Measurements from ENCODE around the gene GPATCH1.

GPATCH1 gene

DNA sequence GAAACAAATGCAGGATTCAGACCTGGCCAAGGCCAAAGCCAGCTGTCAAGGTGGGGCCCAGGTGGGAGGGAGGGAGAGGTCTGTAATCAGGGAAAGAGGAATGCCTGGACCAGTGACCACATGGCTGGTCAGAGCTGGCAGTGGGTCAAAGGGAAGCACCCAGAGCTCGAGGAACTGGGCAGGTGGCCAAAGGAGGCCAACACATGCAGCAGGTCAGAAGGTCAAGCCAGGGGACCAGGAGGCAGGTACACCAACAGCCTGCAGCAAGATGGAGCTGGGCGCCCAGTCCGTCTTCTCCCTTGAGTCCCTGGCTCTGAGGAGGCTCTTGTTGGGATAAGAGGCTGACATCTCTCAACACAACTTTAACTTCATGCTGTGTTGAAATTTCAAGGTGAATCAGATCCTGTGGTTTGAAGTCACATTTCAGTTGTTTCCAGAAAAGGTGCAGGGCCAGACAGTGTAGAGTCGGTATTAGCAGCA is 17.1 kb downstream of the GPATCH1 start:
- no peak for DNase-seq (ENCODE audit: extremely low read depth, low read depth)
- no peak overlapping the region for H3K4me3 ChIP-seq (replicated peaks; ENCODE audit: low read depth, low read length)
- TF ChIP-seq, protein P1, sequence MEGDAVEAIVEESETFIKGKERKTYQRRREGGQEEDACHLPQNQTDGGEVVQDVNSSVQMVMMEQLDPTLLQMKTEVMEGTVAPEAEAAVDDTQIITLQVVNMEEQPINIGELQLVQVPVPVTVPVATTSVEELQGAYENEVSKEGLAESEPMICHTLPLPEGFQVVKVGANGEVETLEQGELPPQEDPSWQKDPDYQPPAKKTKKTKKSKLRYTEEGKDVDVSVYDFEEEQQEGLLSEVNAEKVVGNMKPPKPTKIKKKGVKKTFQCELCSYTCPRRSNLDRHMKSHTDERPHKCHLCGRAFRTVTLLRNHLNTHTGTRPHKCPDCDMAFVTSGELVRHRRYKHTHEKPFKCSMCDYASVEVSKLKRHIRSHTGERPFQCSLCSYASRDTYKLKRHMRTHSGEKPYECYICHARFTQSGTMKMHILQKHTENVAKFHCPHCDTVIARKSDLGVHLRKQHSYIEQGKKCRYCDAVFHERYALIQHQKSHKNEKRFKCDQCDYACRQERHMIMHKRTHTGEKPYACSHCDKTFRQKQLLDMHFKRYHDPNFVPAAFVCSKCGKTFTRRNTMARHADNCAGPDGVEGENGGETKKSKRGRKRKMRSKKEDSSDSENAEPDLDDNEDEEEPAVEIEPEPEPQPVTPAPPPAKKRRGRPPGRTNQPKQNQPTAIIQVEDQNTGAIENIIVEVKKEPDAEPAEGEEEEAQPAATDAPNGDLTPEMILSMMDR (IDR thresholded peaks at IDR 0.05; ENCODE audit: low read depth, low read length, missing control alignments) = no peak

DNA sequence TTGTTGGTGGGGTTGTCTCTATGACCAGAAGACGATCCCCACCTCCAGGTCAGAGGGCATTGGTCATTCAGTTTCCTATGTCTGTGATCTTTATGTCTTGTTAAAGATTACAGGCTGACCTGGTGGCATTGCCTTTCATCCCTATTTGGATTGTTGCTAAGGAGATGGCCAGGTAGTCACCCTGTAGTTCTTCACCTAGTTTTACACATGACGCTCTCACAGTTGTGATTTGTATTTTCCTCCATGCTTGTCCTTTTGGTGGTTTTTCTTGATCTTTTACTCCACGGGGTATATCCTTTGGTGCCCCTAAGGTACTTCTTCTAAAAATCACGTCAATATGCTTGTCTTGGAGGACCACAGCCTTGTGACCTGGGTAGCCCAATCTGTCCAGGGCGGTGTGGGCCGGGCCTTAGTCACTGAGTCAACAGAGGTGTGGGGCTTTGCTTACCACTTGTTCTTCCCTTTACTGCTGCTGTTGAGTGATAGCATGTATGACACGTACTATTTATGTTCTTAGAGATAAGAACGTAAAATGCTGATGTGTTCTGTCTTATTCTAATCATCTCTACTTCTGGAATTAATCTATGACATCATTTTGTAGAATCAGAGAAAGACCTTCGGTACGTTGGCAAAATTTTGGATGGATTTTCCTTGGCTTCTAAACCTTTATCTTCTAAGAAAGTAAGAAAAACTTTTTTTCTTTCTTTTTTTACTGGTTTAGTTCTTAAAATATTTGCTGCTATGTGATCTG is 20.1 kb downstream of the GPATCH1 start:
- TF ChIP-seq, protein P1 (IDR thresholded peaks at IDR 0.05; ENCODE audit: low read depth, low read length, missing control alignments) = no peak
- H3K4me3 ChIP-seq (replicated peaks; ENCODE audit: low read depth, low read length) = no peak overlapping the region
- DNase-seq (ENCODE audit: extremely low read depth, low read depth) = no peak

DNA sequence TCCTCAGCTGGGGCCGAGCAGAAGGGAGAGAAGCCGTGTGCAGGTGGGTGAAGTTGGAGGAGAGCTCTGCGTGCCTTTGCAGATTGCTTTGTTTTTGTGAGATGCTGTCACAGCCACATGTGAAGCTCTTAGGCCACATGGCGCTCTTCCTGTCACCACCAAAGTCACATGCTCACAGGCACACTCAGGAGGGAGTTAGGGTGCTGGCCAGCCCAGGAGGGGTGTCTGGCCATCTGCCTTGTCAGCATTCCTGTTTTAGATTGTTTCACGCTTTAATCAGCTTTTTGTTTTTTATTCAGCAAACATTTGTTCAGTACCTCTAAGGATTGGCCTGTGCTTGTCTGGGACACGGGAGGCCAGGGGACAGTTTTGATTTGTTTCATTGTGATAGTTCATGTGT is 21.9 kb downstream of the GPATCH1 start:
- TF ChIP-seq, protein P1 (IDR thresholded peaks at IDR 0.05; ENCODE audit: low read depth, low read length, missing control alignments) = no peak
- no peak for DNase-seq (ENCODE audit: extremely low read depth, low read depth)
- no peak overlapping the region for H3K4me3 ChIP-seq (replicated peaks; ENCODE audit: low read depth, low read length)

DNA sequence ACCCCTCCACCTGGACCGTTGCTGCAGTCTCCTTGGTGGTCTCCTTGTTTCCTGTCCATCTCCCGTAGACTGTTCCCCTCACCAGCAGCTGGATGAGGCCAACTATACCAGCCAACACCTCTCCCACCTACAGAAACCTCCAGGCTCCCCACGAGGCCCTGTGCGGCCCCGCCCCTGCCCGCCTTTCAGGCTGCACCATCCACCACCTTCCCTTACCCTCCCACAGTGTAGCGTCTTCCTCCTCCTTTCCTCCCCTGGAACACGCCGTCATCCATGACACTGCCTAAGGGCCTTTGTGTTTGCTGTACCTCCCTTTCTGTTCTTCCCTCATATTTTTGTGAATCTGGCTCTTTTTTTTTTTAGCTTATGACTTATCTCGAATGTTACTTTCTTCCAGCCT is 27.2 kb downstream of the GPATCH1 start:
- H3K4me3 ChIP-seq (replicated peaks; ENCODE audit: low read depth, low read length) = no peak overlapping the region
- TF ChIP-seq, protein P1 (IDR thresholded peaks at IDR 0.05; ENCODE audit: low read depth, low read length, missing control alignments) = no peak
- DNase-seq (ENCODE audit: extremely low read depth, low read depth) = no peak

DNA sequence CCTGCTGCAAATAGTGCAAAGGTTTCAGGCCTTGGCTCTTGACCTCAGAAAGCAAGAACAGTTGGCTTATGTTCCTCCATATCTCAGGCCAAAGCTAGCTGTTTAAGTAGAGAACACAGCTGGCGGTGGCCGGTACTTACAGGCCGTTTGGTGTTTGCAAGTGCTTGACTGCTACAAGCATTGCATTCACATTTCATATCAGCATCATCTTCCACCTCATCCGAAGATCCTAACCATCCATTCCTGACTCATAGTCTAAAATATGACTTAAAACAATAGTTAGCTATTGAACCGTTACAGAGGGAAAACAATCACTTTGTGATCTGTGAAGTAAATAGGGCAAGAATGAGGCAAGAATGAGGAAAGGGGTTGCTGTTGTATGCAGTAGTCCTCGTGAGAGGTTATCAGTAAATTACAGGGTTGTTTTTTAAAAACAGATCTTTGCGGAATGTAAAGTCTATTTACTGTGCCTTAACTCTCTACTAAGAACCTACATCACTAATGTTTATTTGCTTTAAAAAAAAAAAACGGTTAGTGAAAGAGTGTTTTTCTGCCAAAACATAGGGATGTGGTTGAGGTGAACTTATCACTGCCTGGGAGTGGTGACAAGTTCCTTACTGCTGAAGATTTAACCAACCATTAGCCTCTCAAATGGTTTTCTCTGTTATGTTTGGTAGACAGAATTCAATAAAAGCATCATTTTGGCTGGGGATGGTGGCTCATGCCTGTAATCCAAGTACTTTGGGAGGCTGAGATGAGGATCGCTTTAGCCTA is 29.3 kb downstream of the GPATCH1 start:
- TF ChIP-seq, protein P1 (IDR thresholded peaks at IDR 0.05; ENCODE audit: low read depth, low read length, missing control alignments) = no peak
- H3K4me3 ChIP-seq (replicated peaks; ENCODE audit: low read depth, low read length) = no peak overlapping the region
- no peak for DNase-seq (ENCODE audit: extremely low read depth, low read depth)

DNA sequence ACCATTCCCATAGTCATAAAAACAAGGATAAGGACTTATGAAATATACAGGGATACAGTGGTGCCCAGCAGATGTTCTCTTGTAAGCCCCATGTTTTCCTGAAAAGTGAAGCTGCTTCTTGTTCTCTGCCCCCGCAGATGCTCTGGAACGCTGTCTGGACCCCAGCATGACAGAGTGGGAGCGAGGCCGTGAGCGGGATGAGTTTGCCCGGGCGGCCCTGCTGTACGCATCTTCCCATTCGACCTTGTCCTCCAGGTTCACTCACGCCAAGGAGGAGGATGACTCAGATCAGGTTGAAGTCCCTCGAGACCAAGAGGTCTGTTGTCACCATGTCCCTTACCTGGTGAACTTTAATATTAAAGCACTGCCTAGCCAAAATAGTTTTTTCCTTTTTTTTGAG is 30.6 kb downstream of the GPATCH1 start:
- TF ChIP-seq, protein P1 (IDR thresholded peaks at IDR 0.05; ENCODE audit: low read depth, low read length, missing control alignments) = no peak
- DNase-seq (ENCODE audit: extremely low read depth, low read depth) = no peak
- no peak overlapping the region for H3K4me3 ChIP-seq (replicated peaks; ENCODE audit: low read depth, low read length)
